Pericardium fibroblast (primary cell): ENCODE results near the gene ZC3H8. TPM values are rescaled to one million over a fixed set of nuclear protein-coding genes. Genes with fewer than 3 reads are reported as not detected.

Source experiments
- total RNA-seq: library from RNA; depleted of rRNA; stranded (reverse); fragments of >200 nt; gene quantifications from 2 replicates; pipeline ENCODE4 v1.2.3, GENCODE V29; 2015

Gene ZC3H8
- 3.9 and 9.8 TPM in 2 replicates for total RNA-seq

GRCh38 chr2:112254466-112255240 is at the start of gene ZC3H8:
Gene ZC3H8 (minus strand): TSS chr2:112255042. CDS start chr2:112254981, 61 bp downstream.

GRCh38 chr2:112275311-112275886 is 20.6 kb upstream of the ZC3H8 start, which contains the start of gene ZC3H6:
Gene ZC3H6 (plus strand): TSS chr2:112275597. CDS start chr2:112275995, 398 bp downstream.

Other genes starting within 250 kb of the ZC3H8 start
- 16.6 and 28.0 TPM in 2 replicates for gene TMEM87B, start 199.8 kb downstream of the ZC3H8 start, total RNA-seq
- gene FBLN7, start 116.7 kb downstream of the ZC3H8 start, total RNA-seq, result 3.7 and 5.4 TPM in 2 replicates
- gene ZC3H6, start 20.6 kb upstream of the ZC3H8 start, total RNA-seq, result 2.0 and 2.3 TPM in 2 replicates
- 3.9 and 4.7 TPM in 2 replicates for gene RGPD8, start 178.6 kb upstream of the ZC3H8 start, total RNA-seq
- 19.6 and 28.8 TPM in 2 replicates for gene TTL, start 227.1 kb upstream of the ZC3H8 start, total RNA-seq